Activated gamma-delta T cell (primary cell): ENCODE data around the gene C10orf105.

Experiments
- DNase-seq: peaks from one replicate; lab custom pipeline; 2025; lab: John Stamatoyannopoulos, UW

Gene C10orf105

GRCh38 chr10:71737001-71737833 is 17.6 kb upstream of the C10orf105 start:
- no peak for DNase-seq

- DNase-seq = no peak
Observed at GRCh38 chr10:71736570-71736952, 17.0 kb upstream of the C10orf105 start.

GRCh38 chr10:71735709-71736569 is 16.4 kb upstream of the C10orf105 start:
- no peak for DNase-seq

GRCh38 chr10:71734797-71735196 is 15.2 kb upstream of the C10orf105 start:
- DNase-seq = no peak

GRCh38 chr10:71731791-71732190 is 12.2 kb upstream of the C10orf105 start:
- no peak for DNase-seq

GRCh38 chr10:71729161-71729636 is 9.6 kb upstream of the C10orf105 start:
- DNase-seq = no peak

GRCh38 chr10:71727738-71728737 is 8.5 kb upstream of the C10orf105 start:
- DNase-seq = no peak

- DNase-seq = no peak
Observed at GRCh38 chr10:71727105-71727737, 7.6 kb upstream of the C10orf105 start.

- no peak for DNase-seq
Observed at GRCh38 chr10:71726580-71727104, 7.1 kb upstream of the C10orf105 start.

- no peak for DNase-seq
Observed at GRCh38 chr10:71725998-71726579, 6.5 kb upstream of the C10orf105 start.

GRCh38 chr10:71725249-71725648 is 5.7 kb upstream of the C10orf105 start:
- DNase-seq = no peak

GRCh38 chr10:71724539-71724938 is 5.0 kb upstream of the C10orf105 start:
- no peak for DNase-seq

GRCh38 chr10:71723311-71723710 is 3.7 kb upstream of the C10orf105 start:
- no peak for DNase-seq

- DNase-seq = no peak
Observed at GRCh38 chr10:71722849-71723248, 3.3 kb upstream of the C10orf105 start.

- no peak for DNase-seq
Observed at GRCh38 chr10:71721313-71721712, 1.7 kb upstream of the C10orf105 start.

- DNase-seq = no peak
Observed at GRCh38 chr10:71720288-71720687, 710 bp upstream of the C10orf105 start.

GRCh38 chr10:71719042-71719441 is 536 bp downstream of the C10orf105 start:
- no peak for DNase-seq

GRCh38 chr10:71718165-71718698 is 1.3 kb downstream of the C10orf105 start:
- no peak for DNase-seq

- no peak for DNase-seq
Observed at GRCh38 chr10:71717551-71717951, 2.0 kb downstream of the C10orf105 start.

- DNase-seq = no peak
Observed at GRCh38 chr10:71717056-71717455, 2.5 kb downstream of the C10orf105 start.
